NCI-H1694 treated with DMSO at 0.1 percent for 48 hours (cell line): ENCODE results near the gene SLC27A4.

Experiments used
- DNase-seq: peaks from one replicate; lab custom pipeline; 2025; lab: John Stamatoyannopoulos, UW

Gene SLC27A4

GRCh38 chr9:128365525-128365924, 25.2 kb downstream of the SLC27A4 start:
- no peak for DNase-seq

- DNase-seq: no peak
Measured at GRCh38 chr9:128369024-128369706, 28.8 kb downstream of the SLC27A4 start.

GRCh38 chr9:128370367-128370751, 30.0 kb downstream of the SLC27A4 start:
- no peak for DNase-seq

- peak; percentile 83 for DNase-seq
Measured at GRCh38 chr9:128370752-128371629, 30.7 kb downstream of the SLC27A4 start, which contains the start of gene URM1. Gene URM1 (plus strand): TSS chr9:128371374. CDS start chr9:128371381, 7 bp downstream.

- no peak for DNase-seq
Measured at GRCh38 chr9:128371630-128372117, 31.3 kb downstream of the SLC27A4 start.

GRCh38 chr9:128372188-128372641, 31.9 kb downstream of the SLC27A4 start:
- DNase-seq: no peak

- DNase-seq: no peak
Measured at GRCh38 chr9:128372784-128373183, 32.5 kb downstream of the SLC27A4 start.

GRCh38 chr9:128374221-128374675, 33.9 kb downstream of the SLC27A4 start:
- DNase-seq: no peak

- DNase-seq: no peak
Measured at GRCh38 chr9:128375865-128376264, 35.5 kb downstream of the SLC27A4 start.

GRCh38 chr9:128382261-128382660, 41.9 kb downstream of the SLC27A4 start:
- no peak for DNase-seq

GRCh38 chr9:128383007-128383753, 42.9 kb downstream of the SLC27A4 start:
- DNase-seq: peak; percentile 41

- peak; percentile 2 for DNase-seq
Measured at GRCh38 chr9:128383791-128384190, 43.5 kb downstream of the SLC27A4 start.

- no peak for DNase-seq
Measured at GRCh38 chr9:128384801-128385495, 44.6 kb downstream of the SLC27A4 start.

GRCh38 chr9:128385496-128386460, 45.5 kb downstream of the SLC27A4 start:
- DNase-seq: no peak

- no peak for DNase-seq
Measured at GRCh38 chr9:128388150-128388549, 47.8 kb downstream of the SLC27A4 start.

- no peak for DNase-seq
Measured at GRCh38 chr9:128389395-128390149, 49.2 kb downstream of the SLC27A4 start.

- no peak for DNase-seq
Measured at GRCh38 chr9:128390150-128390812, 50.0 kb downstream of the SLC27A4 start.

GRCh38 chr9:128390813-128391711, 50.7 kb downstream of the SLC27A4 start:
- no peak for DNase-seq
